ENCODE results near the gene RALA.

DNA sequence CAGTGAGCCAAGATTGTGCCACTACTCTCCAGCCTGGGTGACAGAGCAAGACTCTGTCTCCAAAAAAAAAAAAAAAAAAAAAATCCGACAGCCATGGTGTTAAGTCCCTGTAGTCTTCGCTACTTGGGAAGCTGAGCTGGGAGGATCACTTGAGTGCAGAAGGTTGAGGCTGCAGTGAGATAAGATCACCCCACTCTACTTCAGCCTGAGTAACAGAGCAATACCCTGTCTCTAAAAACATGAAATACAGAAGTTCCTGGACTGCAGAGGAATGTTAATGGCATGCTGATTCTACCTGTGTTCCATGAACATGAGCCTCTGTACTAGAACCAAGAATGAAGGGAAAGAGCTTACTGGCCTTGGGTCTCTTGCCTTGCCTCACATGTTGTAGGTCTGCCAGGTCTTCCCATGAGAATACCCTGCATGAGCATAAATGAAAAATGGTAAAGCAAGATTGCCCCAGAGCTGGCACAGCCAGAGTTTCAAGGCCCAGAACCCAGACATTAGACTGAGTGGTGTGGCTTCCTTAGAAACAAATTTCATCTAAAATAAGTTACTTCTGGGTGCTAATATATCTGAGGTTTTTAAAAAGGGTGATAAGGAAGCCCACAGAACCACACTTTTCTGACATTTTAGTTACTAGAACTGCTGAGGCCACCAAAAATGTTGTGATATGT is 48.6 kb upstream of the RALA start:
- TF ChIP-seq, protein P1, sequence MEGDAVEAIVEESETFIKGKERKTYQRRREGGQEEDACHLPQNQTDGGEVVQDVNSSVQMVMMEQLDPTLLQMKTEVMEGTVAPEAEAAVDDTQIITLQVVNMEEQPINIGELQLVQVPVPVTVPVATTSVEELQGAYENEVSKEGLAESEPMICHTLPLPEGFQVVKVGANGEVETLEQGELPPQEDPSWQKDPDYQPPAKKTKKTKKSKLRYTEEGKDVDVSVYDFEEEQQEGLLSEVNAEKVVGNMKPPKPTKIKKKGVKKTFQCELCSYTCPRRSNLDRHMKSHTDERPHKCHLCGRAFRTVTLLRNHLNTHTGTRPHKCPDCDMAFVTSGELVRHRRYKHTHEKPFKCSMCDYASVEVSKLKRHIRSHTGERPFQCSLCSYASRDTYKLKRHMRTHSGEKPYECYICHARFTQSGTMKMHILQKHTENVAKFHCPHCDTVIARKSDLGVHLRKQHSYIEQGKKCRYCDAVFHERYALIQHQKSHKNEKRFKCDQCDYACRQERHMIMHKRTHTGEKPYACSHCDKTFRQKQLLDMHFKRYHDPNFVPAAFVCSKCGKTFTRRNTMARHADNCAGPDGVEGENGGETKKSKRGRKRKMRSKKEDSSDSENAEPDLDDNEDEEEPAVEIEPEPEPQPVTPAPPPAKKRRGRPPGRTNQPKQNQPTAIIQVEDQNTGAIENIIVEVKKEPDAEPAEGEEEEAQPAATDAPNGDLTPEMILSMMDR (IDR thresholded peaks at IDR 0.05 in 8 of 11, conservative IDR thresholded peaks at IDR 0.05 in 3 of 11): no peak
- TF ChIP-seq POLR2A (IDR thresholded peaks at IDR 0.05): no peak
